ENCODE results near the gene PCDH9.

PCDH9 gene

GRCh38 chr13:67130444-67130843 is 99.7 kb downstream of the PCDH9 start:
- no peak overlapping the region for H3K4me3 ChIP-seq (ENCODE audit: low read depth, low read length)
- TF ChIP-seq CTCF (IDR thresholded peaks at IDR 0.05; ENCODE audit: low read depth, low read length), result no peak

GRCh38 chr13:67128136-67128535 is 102.0 kb downstream of the PCDH9 start:
- H3K4me3 ChIP-seq (ENCODE audit: low read depth, low read length), result no peak overlapping the region
- no peak for TF ChIP-seq CTCF (IDR thresholded peaks at IDR 0.05; ENCODE audit: low read depth, low read length)

GRCh38 chr13:67125681-67126080 is 104.5 kb downstream of the PCDH9 start:
- H3K4me3 ChIP-seq (ENCODE audit: low read depth, low read length), result no peak overlapping the region
- TF ChIP-seq CTCF (IDR thresholded peaks at IDR 0.05; ENCODE audit: low read depth, low read length), result no peak

GRCh38 chr13:67123165-67123564 is 107.0 kb downstream of the PCDH9 start:
- no peak for TF ChIP-seq CTCF (IDR thresholded peaks at IDR 0.05; ENCODE audit: low read depth, low read length)
- H3K4me3 ChIP-seq (ENCODE audit: low read depth, low read length), result no peak overlapping the region

- TF ChIP-seq CTCF (IDR thresholded peaks at IDR 0.05; ENCODE audit: low read depth, low read length), result no peak
- no peak overlapping the region for H3K4me3 ChIP-seq (ENCODE audit: low read depth, low read length)
These were observed 107.9 kb downstream of the PCDH9 start for GRCh38 chr13:67122251-67122650.

GRCh38 chr13:67120872-67121531 is 109.1 kb downstream of the PCDH9 start:
- no peak for TF ChIP-seq CTCF (IDR thresholded peaks at IDR 0.05; ENCODE audit: low read depth, low read length)

GRCh38 chr13:67119481-67119894 is 110.6 kb downstream of the PCDH9 start:
- H3K4me3 ChIP-seq (ENCODE audit: low read depth, low read length), result no peak overlapping the region
- TF ChIP-seq CTCF (IDR thresholded peaks at IDR 0.05; ENCODE audit: low read depth, low read length), result no peak

More at GRCh38 chr13:67120872-67121531, 109.1 kb downstream of the PCDH9 start:
- no peak overlapping the region for H3K4me3 ChIP-seq (ENCODE audit: low read depth, low read length)
